Activated CD4-positive, alpha-beta T cell treated with anti-CD3 and anti-CD28 coated beads, Interleukin-2, amount 50 U/mL, for 4 hours (primary cell): ENCODE data around the gene DDI2.
A peak's percentile ranks its signal among the peaks of the same experiment; 100 is the strongest.
"Not testable (repeated sequence)": the region's sequence is repeated elsewhere in the genome, so short reads cannot be mapped to it uniquely, and the experiment has no call there.

Experiments
- DNase-seq, 2 experiments: peaks; one replicate each; pipeline ENCODE4 v3.0.0-alpha.2; 2020

Gene DDI2

GRCh38 chr1:15680561-15681348, 63.5 kb downstream of the DDI2 start:
- DNase-seq: no peak

- no peak for DNase-seq
Measured at GRCh38 chr1:15681349-15682292, 64.4 kb downstream of the DDI2 start.

GRCh38 chr1:15682936-15683341, 65.7 kb downstream of the DDI2 start:
- DNase-seq: no peak

- no peak for DNase-seq
Measured at GRCh38 chr1:15683345-15684039, 66.2 kb downstream of the DDI2 start.

- DNase-seq: peak; percentile 25
Measured at GRCh38 chr1:15684042-15684461, 66.8 kb downstream of the DDI2 start, which contains the start of gene PLEKHM2. PLEKHM2 (plus strand) TSS chr1:15684320; CDS start chr1:15684559, 239 bp downstream.

GRCh38 chr1:15684468-15685291, 67.4 kb downstream of the DDI2 start:
- peak; percentile 9 to 14 for DNase-seq

GRCh38 chr1:15685820-15686219, 68.6 kb downstream of the DDI2 start:
- DNase-seq: no peak

GRCh38 chr1:15687446-15687845, 70.2 kb downstream of the DDI2 start:
- DNase-seq: no peak

- no peak for DNase-seq
Measured at GRCh38 chr1:15690317-15690716, 73.1 kb downstream of the DDI2 start.

- DNase-seq: no peak
Measured at GRCh38 chr1:15691434-15692032, 74.3 kb downstream of the DDI2 start.

- no peak for DNase-seq
Measured at GRCh38 chr1:15692121-15692682, 74.9 kb downstream of the DDI2 start.

GRCh38 chr1:15693371-15693770, 76.1 kb downstream of the DDI2 start:
- DNase-seq: no peak

GRCh38 chr1:15696956-15697521, 79.8 kb downstream of the DDI2 start:
- DNase-seq: peak; percentile 12

- DNase-seq: no peak
Measured at GRCh38 chr1:15698201-15698600, 80.9 kb downstream of the DDI2 start.

- DNase-seq: not testable (repeated sequence)
Measured at GRCh38 chr1:15699321-15699720, 82.1 kb downstream of the DDI2 start.

- DNase-seq: no peak
Measured at GRCh38 chr1:15700508-15700907, 83.2 kb downstream of the DDI2 start.

- DNase-seq: no peak
Measured at GRCh38 chr1:15701784-15702183, 84.5 kb downstream of the DDI2 start.

- DNase-seq: no peak
Measured at GRCh38 chr1:15702722-15703550, 85.7 kb downstream of the DDI2 start.

- no peak for DNase-seq
Measured at GRCh38 chr1:15703562-15703961, 86.3 kb downstream of the DDI2 start.
